Right kidney (tissue), 1 donor: ENCODE measurements around the gene OASL.
"Not testable (repeated sequence)": the region's sequence is repeated elsewhere in the genome, so short reads cannot be mapped to it uniquely, and the experiment has no call there.

Source experiments
- DNase-seq: peaks from one replicate; pipeline ENCODE4 v3.0.0-alpha.2; 2016

The OASL gene

DNA sequence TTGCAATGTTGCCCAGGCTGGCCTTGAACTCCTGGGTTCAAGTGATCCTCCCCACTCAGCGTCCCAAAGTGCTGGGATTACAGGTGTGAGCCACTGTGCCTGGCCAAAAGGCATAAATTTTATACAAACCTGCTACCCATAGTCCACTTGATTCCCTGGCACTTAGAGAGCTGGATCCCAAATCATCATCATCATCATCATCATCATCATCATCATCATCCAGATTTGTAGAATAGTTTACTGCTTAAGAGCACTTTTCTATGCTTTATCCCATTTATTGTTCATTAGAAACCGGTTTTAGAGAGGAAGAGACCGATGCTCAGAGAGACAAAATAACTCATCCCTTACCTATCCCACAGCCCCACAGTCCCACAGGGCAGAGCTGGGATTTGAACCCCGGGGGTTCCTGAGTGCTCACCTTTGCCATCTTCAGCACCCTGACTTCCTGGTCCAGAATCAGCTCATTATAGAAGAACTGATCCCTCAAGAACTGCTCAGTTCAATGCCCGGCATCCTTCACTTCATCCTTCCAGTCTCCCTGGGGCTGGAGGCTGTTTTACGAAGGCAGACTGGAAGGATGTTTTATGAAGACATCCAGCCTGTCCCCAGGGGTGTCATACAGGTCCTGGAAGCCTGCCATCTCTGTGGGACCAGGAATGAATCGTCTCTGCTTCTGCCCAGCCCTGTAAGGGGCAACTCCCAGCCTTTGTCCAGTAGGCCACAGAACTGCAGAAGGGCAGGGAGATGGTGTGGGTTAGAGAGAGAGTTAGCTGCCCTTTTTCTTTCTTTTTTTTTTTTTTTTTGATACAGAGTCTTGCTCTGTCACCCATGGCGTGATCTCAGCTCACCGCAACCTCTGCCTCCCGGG is 20.2 kb upstream of the OASL start:
- no peak for DNase-seq

- DNase-seq = no peak
Measured at GRCh38 chr12:121057794-121058193, 18.7 kb upstream of the OASL start.

GRCh38 chr12:121053706-121054105 is 14.7 kb upstream of the OASL start:
- no peak for DNase-seq

DNA sequence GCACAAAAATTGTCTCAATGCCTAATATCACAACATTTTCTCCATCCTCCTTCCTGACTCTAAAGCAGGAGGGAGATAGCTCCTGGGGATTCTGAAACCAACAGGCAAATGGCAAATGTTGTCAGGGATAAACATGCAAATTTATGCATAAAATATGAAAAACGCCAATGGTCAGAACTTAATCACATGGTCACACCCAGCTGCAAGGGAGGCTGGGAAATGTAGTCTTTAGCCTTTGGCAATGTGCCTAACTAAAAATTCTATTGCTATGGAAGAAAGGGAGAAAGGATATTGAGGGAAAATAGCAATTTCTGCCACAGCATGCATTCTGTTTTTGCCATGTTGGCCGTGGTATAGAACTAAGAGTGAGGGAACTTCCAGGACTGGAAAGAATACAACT is 11.7 kb upstream of the OASL start:
- DNase-seq = no peak

DNA sequence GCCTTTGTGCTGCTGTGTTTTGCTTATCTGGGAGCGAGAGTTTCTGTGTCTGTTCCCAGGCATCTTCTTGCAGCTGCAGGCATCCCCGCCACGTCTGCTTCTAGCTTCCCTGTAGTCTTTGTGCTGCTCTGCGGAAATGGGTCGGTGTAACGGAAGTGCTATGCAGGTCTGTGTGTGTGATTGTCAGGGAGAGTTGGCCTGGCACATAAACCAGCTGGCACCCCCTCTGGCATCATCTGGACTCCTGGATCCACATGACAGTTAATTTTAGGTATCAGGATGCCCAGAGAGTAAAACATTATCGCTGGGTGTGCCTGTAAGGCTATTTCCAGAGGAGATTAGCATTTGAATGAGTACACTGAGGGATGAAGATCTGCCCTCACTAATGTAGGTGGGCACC is 9.4 kb upstream of the OASL start:
- no peak for DNase-seq

DNA sequence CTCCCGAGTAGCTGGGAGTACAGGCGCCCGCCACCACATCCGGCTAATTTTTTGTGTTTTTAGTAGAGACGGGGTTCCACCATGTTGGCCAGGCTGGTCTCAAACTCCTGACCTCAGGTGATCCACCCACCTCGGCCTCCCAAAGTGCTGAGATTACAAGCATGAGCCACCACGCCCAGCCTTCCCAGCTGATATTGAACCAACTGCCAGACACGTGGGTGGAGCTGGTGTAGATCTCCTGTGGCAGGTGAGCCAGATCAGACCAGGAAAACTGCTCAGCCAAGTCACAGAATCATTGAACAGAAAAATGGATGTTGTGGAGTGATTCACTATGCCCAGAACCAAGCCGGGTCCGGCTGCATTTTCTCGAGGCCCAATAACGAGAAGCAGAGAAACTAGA is 8.4 kb upstream of the OASL start:
- DNase-seq = not testable (repeated sequence)

- no peak for DNase-seq
Measured at GRCh38 chr12:121043067-121043466, 4.0 kb upstream of the OASL start.

DNA sequence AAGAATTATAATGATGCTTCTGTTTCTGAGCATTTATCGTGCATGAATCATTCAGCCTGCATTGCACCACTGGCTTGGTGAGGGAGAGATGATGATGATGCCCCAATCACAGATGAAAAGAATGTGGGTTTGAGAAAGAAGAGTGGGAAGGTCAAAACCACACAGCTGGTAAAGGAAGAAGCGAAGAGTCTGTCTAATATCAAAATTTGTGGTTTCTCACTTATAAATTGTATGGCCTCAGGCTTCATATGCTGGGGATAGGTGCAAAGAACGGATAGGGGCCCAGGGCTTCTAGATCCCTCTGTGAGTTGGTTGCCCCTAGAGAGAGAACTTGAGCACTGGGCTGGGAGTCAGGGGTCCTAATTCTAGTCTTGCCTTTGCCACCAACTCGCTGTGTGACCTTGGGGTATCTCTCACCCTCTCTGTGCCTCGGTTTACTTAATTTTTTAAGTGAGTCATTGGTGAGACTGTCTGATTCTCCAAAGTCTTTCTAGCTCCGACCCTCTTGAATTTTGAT is 2.2 kb downstream of the OASL start:
- DNase-seq = no peak

DNA sequence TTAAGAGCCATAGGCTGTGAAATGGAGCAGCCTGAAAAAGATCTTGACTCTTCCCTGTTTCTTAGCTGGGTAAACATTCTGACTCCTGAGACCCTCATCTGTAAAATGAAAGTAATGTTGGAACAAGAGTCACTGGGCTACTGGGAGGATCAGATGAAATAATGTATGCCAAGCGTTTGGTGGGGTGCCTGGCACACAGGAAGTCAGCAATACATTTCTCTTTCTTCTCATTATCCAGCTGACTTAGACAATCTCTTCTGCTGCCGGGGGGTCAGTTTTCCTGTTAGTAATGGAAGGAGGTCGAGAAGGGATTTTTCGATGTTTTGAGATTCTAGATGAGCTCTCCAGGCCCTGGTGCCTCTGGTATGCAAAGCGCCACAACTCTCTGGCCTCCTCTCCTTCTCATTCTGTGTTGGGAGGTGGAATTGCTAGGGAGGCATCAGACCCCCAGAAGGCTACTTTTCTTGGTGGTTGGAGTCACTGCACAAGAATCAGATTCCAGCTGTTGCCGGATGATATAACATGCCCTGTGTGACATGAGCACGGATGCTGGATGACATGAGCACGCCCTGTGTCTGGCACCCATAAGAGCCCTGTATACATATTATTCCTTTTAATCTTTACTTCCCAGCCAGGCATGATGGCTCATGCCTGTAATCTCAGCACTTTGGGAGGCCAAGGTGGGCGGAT is 4.3 kb downstream of the OASL start:
- no peak for DNase-seq

GRCh38 chr12:121033625-121034349 is 5.3 kb downstream of the OASL start:
- DNase-seq = no peak

DNA sequence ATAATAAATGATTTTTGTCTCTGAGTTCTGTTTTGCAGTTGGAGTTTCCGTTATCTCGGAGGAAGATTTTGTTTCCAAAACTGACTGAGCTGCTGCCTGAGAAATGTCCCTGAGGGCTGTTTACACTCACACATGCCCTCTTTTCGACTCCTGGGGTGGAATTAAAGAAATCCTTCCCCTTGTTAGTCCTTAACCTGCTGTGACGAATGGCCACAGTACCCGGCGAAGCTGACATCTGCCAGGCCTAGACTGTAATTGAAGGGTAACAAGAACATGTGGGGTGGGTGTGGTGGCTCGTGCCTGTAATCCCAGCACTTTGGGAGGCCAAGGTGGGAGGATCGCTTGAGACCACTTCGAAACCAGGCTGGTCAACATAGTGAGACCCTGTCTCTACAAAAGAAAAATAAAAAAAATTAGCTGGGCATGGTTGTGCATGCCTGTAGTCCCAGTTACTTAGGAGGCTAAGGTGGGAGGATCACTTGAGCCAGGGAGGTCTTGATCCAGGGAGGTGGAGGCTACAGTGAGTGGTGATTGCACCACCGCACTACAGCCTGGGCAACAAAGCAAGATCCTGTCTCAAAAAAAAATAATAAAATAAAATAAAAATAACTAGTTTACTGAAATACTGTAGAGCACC is 8.4 kb downstream of the OASL start:
- no peak for DNase-seq

DNA sequence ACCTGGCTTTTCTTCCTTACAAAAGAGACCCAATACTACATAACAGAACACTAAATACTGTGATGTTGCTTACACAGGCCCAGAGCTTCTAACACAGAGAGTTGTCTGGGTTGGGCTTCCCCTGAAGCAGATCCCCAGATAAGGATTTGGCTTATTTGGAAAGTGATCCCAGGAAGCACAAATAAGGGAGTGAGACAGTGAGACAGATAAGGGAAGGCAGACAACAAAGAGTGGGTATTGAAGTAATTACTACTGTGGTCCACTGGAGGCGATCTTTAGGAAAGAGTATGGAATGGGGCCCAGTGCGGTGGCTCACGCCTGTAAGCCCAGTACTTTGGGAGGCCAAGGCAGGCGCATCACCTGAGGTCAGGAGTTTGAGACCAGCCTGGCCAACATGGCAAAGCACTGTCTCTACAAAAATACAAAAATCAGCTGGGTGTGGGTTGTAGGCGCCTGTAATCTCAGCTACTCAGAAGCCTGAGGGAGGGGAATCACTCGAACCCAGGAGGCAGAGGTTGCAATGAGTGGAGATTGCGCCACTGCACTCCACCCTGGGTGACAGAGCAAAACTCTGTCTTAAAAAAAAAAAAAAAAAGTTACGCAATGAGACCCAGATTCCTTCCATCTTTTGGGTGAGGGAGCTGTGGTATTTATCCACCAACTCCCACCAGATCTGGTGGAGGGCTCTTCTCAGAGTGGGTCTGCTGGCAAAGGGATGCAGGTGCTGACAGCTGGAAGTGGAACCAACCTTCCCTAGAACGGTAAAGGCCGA is 12.6 kb downstream of the OASL start:
- no peak for DNase-seq

DNA sequence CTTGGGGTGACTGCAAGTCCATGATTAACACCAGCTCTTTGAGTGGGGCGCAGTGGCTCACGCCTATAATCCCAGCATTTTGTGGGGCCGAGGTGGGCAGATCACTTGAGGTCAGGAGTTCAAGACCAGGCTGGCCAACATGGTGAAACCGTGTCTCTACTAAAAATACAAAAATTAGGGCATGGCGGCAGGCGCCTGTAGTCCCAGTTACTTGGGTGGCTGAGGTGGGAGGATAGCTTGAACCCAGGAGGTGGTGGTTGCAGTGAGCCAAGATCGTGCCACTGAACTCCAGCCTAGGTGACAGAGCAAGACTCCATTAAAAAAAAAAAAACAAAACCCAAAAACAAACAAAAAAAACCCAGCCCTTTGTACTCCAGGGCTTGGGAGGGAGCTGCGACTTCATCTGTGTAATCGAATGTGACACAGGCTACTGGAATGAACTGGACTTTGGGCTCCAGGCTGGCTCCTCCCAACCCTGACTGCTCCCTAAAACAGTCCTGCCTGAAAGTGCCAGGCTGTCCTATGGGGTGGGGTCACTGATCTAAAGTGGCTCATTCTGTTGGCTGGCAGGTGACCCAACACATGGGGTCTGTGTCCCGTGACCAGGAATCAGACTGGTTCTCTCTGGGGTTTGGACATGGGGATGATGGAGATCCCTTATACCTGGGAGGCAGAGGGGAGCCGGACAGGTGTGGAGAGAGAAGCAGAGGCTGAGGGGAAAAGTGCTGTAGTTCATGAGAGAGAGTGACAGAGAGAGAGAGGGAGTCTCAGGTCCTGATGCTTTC is 13.4 kb downstream of the OASL start:
- no peak for DNase-seq

DNA sequence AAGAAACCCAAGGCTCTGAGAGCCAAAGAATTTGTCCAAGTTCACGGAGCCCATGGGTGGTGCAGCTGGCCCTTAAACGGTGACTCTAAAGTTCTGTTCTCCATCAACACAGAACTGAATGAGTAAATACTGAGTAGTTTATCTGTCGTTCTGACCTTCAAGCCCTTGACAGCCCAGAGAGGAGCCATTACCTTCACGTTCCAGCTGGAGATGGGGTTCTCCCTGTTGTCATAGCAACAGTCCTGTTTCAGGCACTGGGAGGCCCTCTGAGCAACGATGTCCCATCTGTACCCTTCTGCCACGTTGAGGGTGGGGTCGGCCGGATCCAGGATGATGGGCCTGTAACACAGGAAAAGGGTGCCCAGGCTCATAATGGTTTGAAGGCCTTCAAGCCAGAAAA is 15.2 kb downstream of the OASL start:
- no peak for DNase-seq

- DNase-seq = no peak
Measured at GRCh38 chr12:121022713-121023112, 16.3 kb downstream of the OASL start.

GRCh38 chr12:121021754-121022153 is 17.3 kb downstream of the OASL start:
- DNase-seq = no peak

DNA sequence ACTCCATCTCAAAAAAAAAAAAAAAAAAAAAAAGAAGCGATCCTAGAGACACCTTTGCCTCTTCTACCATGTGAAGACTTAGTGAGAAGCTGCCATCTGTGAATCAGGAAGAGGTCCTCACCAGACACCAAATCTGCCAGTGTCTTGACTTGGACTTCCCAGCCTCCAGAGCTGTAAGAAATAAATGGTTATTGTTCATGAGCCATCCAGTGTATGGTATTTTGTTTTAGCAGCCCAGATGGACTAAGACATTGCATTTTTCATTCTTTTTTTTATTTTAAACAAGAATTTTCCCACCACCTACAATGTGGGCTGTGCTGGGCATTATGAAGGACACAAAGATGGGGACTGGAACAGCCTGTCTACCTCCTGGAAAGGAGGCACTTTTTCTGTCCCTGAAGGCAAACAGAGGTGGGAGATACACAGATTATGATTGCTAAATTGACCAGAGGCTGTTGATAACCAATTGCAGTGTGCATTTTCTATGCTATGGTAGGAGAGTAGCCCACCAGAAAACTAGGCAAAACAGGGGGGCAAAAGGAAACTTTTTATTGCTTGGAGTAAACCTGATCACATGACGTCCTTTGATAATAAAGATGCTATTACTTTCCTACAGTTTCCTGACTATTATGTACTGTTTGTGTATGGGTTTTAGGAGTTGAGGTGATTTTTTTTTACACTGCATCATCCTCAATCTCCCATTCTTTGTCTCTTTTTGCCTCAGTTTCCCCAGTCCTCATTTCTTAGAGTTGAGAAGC is 20.0 kb downstream of the OASL start:
- DNase-seq = no peak

- DNase-seq = no peak
Measured at GRCh38 chr12:121017966-121018491, 21.0 kb downstream of the OASL start.

DNA sequence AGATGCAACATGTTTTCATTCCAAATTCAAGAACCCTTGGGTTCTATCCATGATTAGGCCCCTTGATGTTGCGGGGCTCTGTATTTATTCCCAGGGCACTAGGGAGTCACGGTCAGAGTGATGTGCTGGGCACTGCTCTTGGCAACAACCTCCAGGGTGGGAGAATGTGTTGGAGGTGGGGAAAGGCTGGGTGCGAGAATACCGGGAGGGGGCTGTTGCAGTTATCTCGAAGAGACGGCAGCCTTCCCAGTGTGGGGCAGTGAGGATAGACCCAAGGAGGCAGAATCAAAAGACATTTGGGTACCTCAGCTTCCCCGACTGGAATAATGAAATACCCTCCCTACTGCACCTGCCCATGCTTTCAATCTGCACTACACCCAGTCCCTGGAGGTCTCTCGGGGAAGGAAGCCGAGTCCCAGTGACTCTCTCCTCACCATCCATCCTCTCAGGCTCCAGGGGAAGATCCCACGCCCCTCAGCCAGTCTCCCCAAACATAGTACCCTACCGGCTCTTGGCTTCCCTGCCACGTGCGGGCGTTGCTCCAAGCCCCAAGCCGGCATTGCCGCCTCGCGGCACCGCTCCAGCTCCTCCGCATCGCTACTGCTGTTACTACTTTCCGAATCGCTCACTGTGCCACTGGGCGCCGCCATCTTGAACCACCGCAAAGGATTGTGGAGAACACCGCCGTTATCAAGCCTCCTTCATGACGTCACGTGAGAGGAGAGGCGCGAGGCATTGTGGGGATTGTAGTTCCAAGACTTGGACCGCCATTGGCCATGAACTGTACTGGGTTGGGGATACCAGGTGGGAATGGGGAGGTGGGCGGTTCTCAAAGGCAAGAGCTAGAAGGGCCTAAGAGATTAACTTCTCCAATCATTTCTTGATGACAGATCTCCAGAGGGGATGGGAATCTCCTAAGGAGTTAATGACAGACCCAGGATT is 22.9 kb downstream of the OASL start, which contains the start of gene C12orf43:
Gene C12orf43 (minus strand): TSS at position 663 of the 942 bp plus-strand sequence. CDS start 13 bp downstream, at position 650.
- peak; percentile 79 for DNase-seq
